ENCODE measurements around the gene SGIP1. TPM values are rescaled to one million over a fixed set of nuclear protein-coding genes. Genes with fewer than 3 reads are reported as not detected.

Gene SGIP1
- total and polyA plus RNA-seq, 2 experiments from 2014 or later: 3.3 to 8.8 TPM

DNA sequence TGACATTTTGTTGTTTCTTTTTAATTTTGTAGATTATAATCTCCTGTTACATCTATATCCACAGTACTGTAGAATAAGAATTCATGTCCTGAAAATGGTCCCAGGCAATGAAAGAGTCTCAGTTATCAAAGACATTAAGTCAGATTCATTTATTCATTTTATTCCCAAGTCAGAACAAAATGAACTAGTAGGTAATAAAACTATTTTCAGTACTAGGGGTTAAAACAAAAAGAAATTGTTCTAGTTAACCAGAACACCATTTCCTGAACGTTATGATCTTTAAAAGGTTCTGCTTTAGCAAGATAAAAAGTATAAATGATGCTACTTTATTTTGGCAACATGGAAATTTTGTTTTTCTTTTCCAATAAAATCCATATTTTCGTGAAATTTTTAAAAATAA, 211.5 kb downstream of the SGIP1 start:
- H3K4me3 ChIP-seq: no peak overlapping the region

DNA sequence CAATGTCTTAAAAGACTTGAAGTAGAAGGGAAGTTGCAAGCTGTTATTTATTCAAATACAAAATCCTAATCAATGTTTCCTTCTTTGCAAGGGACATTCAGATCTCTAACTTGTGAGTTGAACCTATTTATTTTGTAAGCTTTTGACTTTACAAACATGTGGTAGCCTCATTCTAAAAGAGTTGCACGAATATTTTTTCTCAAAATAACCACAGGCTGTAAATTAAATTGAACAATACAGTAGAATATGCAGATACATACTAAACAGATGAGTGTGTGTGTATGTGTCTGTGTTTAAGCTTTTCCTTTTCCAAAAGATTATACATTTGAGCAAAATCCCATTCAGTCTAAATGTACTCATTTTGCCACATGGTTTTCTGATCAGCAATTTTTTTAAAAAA, 213.5 kb downstream of the SGIP1 start:
- H3K27me3 ChIP-seq: no peaks in the 10 kb centered on the region
- no peaks in the 10 kb centered on the region for H3K36me3 ChIP-seq
- peaks cover 7% of the 10 kb centered on the region for H3K4me1 ChIP-seq (ENCODE audit: low read depth)
- H3K27ac ChIP-seq: no peak overlapping the region
- no peaks in the 10 kb centered on the region for H3K9me3 ChIP-seq (ENCODE audit: low read depth)
- TF ChIP-seq, protein P1, sequence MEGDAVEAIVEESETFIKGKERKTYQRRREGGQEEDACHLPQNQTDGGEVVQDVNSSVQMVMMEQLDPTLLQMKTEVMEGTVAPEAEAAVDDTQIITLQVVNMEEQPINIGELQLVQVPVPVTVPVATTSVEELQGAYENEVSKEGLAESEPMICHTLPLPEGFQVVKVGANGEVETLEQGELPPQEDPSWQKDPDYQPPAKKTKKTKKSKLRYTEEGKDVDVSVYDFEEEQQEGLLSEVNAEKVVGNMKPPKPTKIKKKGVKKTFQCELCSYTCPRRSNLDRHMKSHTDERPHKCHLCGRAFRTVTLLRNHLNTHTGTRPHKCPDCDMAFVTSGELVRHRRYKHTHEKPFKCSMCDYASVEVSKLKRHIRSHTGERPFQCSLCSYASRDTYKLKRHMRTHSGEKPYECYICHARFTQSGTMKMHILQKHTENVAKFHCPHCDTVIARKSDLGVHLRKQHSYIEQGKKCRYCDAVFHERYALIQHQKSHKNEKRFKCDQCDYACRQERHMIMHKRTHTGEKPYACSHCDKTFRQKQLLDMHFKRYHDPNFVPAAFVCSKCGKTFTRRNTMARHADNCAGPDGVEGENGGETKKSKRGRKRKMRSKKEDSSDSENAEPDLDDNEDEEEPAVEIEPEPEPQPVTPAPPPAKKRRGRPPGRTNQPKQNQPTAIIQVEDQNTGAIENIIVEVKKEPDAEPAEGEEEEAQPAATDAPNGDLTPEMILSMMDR (IDR thresholded peaks at IDR 0.05; ENCODE audit: low read depth, low read length): no peak
- no peak overlapping the region for H3K4me3 ChIP-seq
- no peak for DNase-seq (ENCODE audit: low read depth in 1 of 2, low spot score in 1 of 2)

More for the DNA sequence above, 211.5 kb downstream of the SGIP1 start:
- no peak for DNase-seq (ENCODE audit: low read depth in 1 of 2, low spot score in 1 of 2)
- Histone ChIP-seq H3K9me3 (ENCODE audit: low read depth) (no peaks in the 10 kb centered on the region), H3K27ac (no peak overlapping the region), H3K36me3 (no peaks in the 10 kb centered on the region), H3K27me3 (no peaks in the 10 kb centered on the region), H3K4me1 (ENCODE audit: low read depth) (peaks cover 10% of the 10 kb centered on the region)
- TF ChIP-seq, protein P1 (IDR thresholded peaks at IDR 0.05; ENCODE audit: low read depth, low read length): no peak

- Histone ChIP-seq H3K9me3 (ENCODE audit: low read depth) (no peaks in the 10 kb centered on the region), H3K4me3 (no peak overlapping the region), H3K27me3 (no peaks in the 10 kb centered on the region), H3K4me1 (ENCODE audit: low read depth) (peaks cover 14% of the 10 kb centered on the region), H3K36me3 (no peaks in the 10 kb centered on the region), H3K27ac (no peak overlapping the region)
- TF ChIP-seq, protein P1 (IDR thresholded peaks at IDR 0.05; ENCODE audit: low read depth, low read length): no peak
- no peak for DNase-seq (ENCODE audit: low read depth in 1 of 2, low spot score in 1 of 2)
Measured at GRCh38 chr1:66750577-66750976, 216.6 kb downstream of the SGIP1 start.

DNA sequence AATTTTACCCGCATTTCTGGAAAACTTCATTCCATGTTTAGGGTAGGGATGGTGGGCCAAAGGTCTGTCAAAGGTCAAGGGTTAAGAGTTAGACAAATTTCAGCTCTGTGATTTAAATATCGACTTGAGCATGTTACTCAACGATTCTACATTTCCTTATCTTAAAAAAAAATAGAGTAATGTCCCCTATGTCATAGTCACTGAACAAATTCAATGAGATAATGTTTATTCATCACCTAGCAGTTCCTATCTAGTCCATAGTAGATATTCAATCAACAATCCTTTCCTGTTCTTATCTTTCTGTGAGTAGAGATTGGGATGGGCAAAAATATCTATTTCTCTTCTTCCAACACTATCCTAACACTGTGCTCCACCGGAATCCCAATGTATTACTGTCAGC, 217.2 kb downstream of the SGIP1 start:
- DNase-seq (ENCODE audit: low read depth in 1 of 2, low spot score in 1 of 2): no peak
- TF ChIP-seq, protein P1 (IDR thresholded peaks at IDR 0.05; ENCODE audit: low read depth, low read length): no peak
- Histone ChIP-seq H3K27me3 (no peaks in the 10 kb centered on the region), H3K4me1 (ENCODE audit: low read depth) (peaks cover 14% of the 10 kb centered on the region), H3K36me3 (no peaks in the 10 kb centered on the region), H3K4me3 (no peak overlapping the region), H3K27ac (no peak overlapping the region), H3K9me3 (ENCODE audit: low read depth) (no peaks in the 10 kb centered on the region)

- no peaks in the 10 kb centered on the region for H3K36me3 ChIP-seq
- TF ChIP-seq, protein P1 (IDR thresholded peaks at IDR 0.05; ENCODE audit: low read depth, low read length): peak; percentile 38
- peaks cover 19% of the 10 kb centered on the region for H3K4me1 ChIP-seq (ENCODE audit: low read depth)
- peak; percentile 78 to 85 for DNase-seq (ENCODE audit: low read depth in 1 of 2, low spot score in 1 of 2)
- H3K27me3 ChIP-seq: no peaks in the 10 kb centered on the region
- peak within 1 kb of the TSS; percentile 12 for H3K27ac ChIP-seq
- peak within 1 kb of the TSS; percentile 28 for H3K4me3 ChIP-seq
- H3K9me3 ChIP-seq (ENCODE audit: low read depth): no peaks in the 10 kb centered on the region
Measured at GRCh38 chr1:66752000-66752592, 218.1 kb downstream of the SGIP1 start, which contains the start of gene DYNLT5. Gene DYNLT5 (plus strand): TSS chr1:66752459. CDS start chr1:66754659, 2,200 bp downstream.
